CD4-positive, alpha-beta T cell treated with Interleukin-1 beta for 1 hour (primary cell): ENCODE data around the gene EIF4E1B.
A peak's percentile ranks its signal among the peaks of the same experiment; 100 is the strongest.
"Not testable (repeated sequence)": the region's sequence is repeated elsewhere in the genome, so short reads cannot be mapped to it uniquely, and the experiment has no call there.

ENCODE experiments used
- DNase-seq, 2 donors: peaks; one replicate each; pipeline ENCODE4 v3.0.0-alpha.2; 2020 to 2022

The EIF4E1B gene

GRCh38 chr5:176629853-176630680 lies at the start of gene EIF4E1B, which contains the start of gene SNCB:
Gene EIF4E1B (plus strand): TSS chr5:176630675. CDS start chr5:176642788, 12,113 bp downstream.
Gene SNCB (minus strand): TSS chr5:176630534. CDS start chr5:176629654, 880 bp downstream.
- DNase-seq, result peak; percentile 38 to 49

- DNase-seq, result no peak
Measured at GRCh38 chr5:176581361-176581760, 49.1 kb upstream of the EIF4E1B start.

GRCh38 chr5:176583076-176583475 lies 47.4 kb upstream of the EIF4E1B start:
- no peak for DNase-seq

- no peak for DNase-seq
Measured at GRCh38 chr5:176587398-176587797, 43.1 kb upstream of the EIF4E1B start.

GRCh38 chr5:176588297-176588696 lies 42.2 kb upstream of the EIF4E1B start:
- no peak for DNase-seq

- no peak for DNase-seq
Measured at GRCh38 chr5:176589039-176589769, 41.3 kb upstream of the EIF4E1B start.

- no peak for DNase-seq
Measured at GRCh38 chr5:176590035-176590717, 40.3 kb upstream of the EIF4E1B start.

GRCh38 chr5:176591667-176592066 lies 38.8 kb upstream of the EIF4E1B start:
- DNase-seq, result not testable (repeated sequence)

GRCh38 chr5:176592573-176592972 lies 37.9 kb upstream of the EIF4E1B start:
- no peak for DNase-seq

- DNase-seq, result no peak
Measured at GRCh38 chr5:176593273-176593869, 37.1 kb upstream of the EIF4E1B start.

- no peak for DNase-seq
Measured at GRCh38 chr5:176594554-176594953, 35.9 kb upstream of the EIF4E1B start.

- no peak for DNase-seq
Measured at GRCh38 chr5:176595386-176595943, 35.0 kb upstream of the EIF4E1B start.

GRCh38 chr5:176596069-176596644 lies 34.3 kb upstream of the EIF4E1B start:
- no peak for DNase-seq

GRCh38 chr5:176596689-176597416 lies 33.6 kb upstream of the EIF4E1B start:
- peak; percentile 74 to 75 for DNase-seq

- no peak for DNase-seq
Measured at GRCh38 chr5:176597417-176598389, 32.8 kb upstream of the EIF4E1B start.

GRCh38 chr5:176599749-176600430 lies 30.6 kb upstream of the EIF4E1B start:
- DNase-seq, result not testable (repeated sequence)

GRCh38 chr5:176601901-176602482 lies 28.5 kb upstream of the EIF4E1B start:
- DNase-seq, result no peak

- no peak for DNase-seq
Measured at GRCh38 chr5:176603091-176603490, 27.4 kb upstream of the EIF4E1B start.

GRCh38 chr5:176606032-176606431 lies 24.4 kb upstream of the EIF4E1B start:
- no peak for DNase-seq
